Fibroblast of peridontal ligament (primary cell): Measurements from ENCODE around the gene TMEM236.
"Not testable (repeated sequence)": the region's sequence is repeated elsewhere in the genome, so short reads cannot be mapped to it uniquely, and the experiment has no call there.

Experiments
- DNase-seq: peaks from one replicate; pipeline ENCODE4 v3.0.0-alpha.2; 2010; ENCODE audit errors: extremely low read depth

The TMEM236 gene

GRCh38 chr10:17751781-17752445 lies at the start of gene TMEM236:
TSS of gene TMEM236 (plus strand) at chr10:17752201. CDS start at chr10:17752296, 95 bp downstream.
- DNase-seq: no peak

DNA sequence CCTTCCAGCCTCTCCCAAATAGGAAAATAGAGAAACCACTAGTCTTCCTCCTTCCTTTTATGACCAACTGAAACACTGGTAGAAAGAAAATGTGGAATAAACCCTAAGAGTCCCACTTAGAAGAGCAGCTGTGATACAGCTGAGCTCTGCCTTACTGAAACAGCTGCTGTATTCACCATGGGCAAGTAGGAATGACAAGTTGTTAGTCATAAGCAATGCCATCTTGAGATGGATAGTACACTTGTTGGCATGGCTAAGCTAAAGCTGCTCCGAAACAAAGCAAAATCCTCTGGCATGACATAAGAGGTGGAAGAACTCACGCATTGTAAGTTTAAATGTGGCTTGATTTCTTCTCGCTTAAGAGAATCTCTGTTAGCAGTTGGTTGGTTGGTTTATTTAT lies 48.3 kb upstream of the TMEM236 start:
- DNase-seq: no peak

DNA sequence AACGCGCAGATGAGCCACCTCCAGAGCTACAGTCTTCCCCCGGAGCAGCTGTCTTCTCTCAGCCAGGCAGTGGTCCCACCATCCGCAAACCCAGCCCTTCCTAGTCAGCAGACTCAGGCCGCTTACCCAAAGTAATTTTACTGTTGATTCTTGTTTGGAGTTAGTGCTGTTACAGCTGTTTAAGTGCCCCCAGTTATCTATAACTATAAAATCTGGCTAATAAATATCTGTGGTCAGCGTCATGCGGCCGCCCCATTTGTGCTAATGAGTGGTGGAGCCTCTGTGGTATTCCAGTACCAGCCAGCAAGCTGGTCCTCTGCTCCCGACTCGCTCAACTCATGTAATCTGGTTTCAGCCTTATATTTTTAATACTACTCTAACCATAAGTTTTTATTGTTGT lies 43.2 kb upstream of the TMEM236 start:
- no peak for DNase-seq

DNA sequence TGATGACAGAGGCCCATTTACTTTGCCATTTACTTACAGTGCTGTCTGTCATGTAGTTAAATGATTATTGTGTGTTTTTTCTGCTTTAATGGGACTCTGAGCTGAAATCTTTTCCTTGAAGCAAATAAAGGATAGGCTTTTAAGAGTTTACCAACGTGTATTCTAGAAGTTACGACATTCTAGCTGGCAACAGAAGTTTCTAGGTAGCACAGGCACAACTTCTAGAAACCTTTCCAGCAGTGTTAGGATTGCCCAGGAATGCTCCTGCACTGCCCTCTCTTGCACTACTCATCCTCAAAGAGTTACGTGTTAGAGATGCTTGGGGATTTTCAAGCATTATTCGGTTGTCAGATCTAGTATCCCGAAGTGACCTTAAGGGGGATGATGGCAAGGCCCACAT lies 42.5 kb upstream of the TMEM236 start:
- no peak for DNase-seq

- no peak for DNase-seq
Observed at GRCh38 chr10:17710181-17710580, 41.8 kb upstream of the TMEM236 start.

DNA sequence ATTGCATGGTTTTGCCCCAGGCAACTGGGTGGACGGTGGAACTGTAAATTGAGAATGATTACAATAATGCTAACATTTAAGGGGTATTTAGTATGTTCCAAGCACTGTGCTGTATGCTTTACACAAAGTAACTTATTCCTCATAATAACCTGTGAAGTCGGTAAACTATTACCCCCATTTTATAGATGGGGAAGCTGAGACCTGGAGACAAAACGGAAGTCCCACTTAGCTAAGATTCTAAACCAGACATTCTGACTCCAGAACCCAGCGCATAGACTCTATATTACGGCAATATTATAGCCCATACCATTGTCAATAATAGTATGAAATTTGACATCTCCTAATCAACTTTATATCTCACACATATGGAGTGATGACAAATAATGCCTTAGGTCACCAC lies 39.9 kb upstream of the TMEM236 start:
- no peak for DNase-seq

GRCh38 chr10:17712717-17713471 lies 39.1 kb upstream of the TMEM236 start:
- no peak for DNase-seq

GRCh38 chr10:17713758-17714157 lies 38.2 kb upstream of the TMEM236 start:
- DNase-seq: no peak

GRCh38 chr10:17716161-17716560 lies 35.8 kb upstream of the TMEM236 start:
- no peak for DNase-seq

- DNase-seq: not testable (repeated sequence)
Observed at GRCh38 chr10:17722317-17723014, 29.5 kb upstream of the TMEM236 start.

DNA sequence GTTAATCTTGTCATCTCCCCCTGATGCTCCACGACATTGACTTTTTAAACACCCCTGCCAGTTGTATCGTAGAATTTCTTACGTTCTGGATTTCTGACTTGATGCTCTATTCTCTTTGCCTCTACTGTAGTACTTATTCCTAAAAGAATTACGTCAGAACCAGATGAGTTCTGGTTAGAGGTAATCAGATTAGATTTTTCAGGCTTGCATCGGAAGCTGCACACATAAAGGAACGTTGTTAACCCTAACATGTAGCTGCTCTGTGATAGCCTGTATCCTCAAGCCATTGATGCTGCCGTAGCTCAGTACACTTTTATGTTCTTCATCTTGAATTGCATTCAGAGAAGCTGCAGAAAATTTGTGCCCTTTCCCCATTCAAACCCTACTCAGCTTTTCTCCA lies 26.3 kb upstream of the TMEM236 start:
- no peak for DNase-seq

GRCh38 chr10:17729630-17730029 lies 22.4 kb upstream of the TMEM236 start:
- DNase-seq: no peak

- DNase-seq: peak; percentile 81
Observed at GRCh38 chr10:17730667-17731066, 21.3 kb upstream of the TMEM236 start.

DNA sequence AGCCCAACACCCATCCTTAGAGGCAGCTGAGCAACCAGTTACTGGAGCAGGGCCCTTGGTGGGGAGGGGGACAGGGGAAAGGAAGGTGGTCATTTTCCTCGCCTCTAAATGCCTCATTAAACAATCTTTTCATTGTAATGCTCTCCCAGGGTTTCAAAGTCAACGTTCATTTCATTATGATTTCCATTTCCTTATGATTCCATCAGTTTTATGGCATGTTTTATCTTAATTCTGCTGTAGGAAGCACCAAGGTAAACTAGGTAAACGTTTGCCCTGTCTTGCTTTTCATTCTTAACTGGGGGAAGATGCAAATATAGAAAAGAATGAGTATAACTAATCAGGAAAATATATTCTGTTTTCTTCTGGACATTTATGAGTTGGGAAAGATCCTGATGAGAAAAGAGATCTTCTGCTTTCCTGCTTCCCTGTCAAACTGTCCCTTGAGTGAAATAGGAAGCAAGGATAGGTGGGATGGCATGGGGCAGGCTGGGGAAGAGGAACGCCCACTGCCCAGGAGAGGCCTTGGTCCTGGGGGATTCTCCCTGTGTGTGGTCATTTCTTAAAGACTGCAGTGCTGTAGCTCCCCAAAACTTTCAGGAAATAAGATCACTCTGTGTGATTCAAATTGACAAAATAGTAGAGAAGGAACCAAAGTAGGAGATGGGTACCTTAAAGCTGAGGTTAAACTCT lies 20.5 kb upstream of the TMEM236 start:
- no peak for DNase-seq

DNA sequence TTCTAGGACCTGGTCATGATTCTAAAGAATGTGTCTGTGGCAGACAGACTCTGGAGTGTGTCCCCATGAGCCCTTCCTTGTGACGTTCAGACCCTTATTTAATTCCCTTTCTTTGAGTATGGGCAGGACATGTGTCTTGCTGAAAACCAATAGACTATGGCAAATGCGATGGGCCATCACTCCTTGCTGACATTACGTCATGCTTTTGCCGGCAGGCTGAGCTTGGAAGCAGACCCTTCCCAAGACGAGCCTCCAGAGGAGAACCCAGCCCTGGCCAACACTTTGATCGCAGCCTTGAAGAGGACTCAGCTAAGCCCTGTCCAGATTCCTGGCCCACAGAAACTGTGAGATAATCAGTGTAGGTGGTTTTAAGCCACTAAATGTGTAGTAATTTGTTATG lies 18.4 kb upstream of the TMEM236 start:
- no peak for DNase-seq

- DNase-seq: no peak
Observed at GRCh38 chr10:17734432-17735080, 17.4 kb upstream of the TMEM236 start.

GRCh38 chr10:17735166-17735941 lies 16.6 kb upstream of the TMEM236 start:
- DNase-seq: no peak

DNA sequence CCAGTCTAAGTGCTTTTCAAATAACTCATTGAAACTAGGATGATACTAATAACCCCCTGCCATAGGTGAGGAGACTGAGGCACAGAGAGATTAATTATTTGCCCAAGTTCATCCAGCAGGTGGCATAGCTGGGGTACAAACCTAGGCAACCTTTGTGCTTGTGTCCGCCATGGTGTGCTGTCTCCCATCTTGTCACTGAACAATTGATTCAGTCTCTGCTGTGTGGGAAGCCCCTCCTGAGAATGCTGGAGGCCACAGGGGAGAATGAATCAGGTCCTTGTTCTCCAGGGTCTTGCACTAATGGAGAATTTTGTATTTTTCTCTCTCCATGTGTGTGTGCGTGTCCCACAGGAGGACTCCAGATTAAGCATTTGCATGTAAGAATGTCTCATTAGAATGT lies 15.8 kb upstream of the TMEM236 start:
- no peak for DNase-seq

GRCh38 chr10:17737027-17737965 lies 14.7 kb upstream of the TMEM236 start:
- peak; percentile 69 for DNase-seq

GRCh38 chr10:17740668-17741067 lies 11.3 kb upstream of the TMEM236 start:
- no peak for DNase-seq
